CD4-positive, alpha-beta T cell treated with Interleukin-2 at 100 ng/mL for 4 hours (primary cell): ENCODE results near the gene INPP5A.

Experiments
- DNase-seq: peaks from one replicate; pipeline ENCODE4 v3.0.0-alpha.2; 2020; ENCODE audit warnings: low spot score

INPP5A gene

GRCh38 chr10:132628966-132629900 lies 91.6 kb downstream of the INPP5A start:
- DNase-seq, result no peak

GRCh38 chr10:132630156-132630555 lies 92.6 kb downstream of the INPP5A start:
- no peak for DNase-seq

- no peak for DNase-seq
Observed at GRCh38 chr10:132630666-132631337, 93.2 kb downstream of the INPP5A start.

- DNase-seq, result no peak
Observed at GRCh38 chr10:132631338-132631735, 93.8 kb downstream of the INPP5A start.

DNA sequence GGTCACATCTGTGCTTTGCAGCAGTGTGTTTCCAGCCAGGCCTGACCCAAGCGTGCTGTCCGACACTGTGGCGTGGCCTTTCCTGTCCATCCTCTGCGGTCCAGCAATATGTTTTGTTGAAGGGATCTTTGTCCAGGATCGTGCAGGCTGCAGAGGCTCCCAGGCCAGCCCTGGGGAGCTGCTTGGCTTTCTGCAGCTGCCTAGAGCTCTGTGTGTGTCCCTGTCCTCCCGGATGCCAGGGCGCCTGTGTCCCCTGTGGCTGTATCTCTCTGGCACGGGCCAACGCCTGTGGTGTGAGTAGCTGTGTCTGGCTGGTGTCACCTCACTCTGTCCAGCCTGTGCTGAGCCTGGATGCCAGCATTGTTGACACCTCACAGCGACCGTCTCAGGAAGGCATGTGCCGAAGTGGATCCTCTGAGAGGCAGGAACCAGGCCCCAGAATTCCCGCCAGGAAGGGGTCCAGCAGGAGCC lies 94.5 kb downstream of the INPP5A start:
- DNase-seq, result no peak

DNA sequence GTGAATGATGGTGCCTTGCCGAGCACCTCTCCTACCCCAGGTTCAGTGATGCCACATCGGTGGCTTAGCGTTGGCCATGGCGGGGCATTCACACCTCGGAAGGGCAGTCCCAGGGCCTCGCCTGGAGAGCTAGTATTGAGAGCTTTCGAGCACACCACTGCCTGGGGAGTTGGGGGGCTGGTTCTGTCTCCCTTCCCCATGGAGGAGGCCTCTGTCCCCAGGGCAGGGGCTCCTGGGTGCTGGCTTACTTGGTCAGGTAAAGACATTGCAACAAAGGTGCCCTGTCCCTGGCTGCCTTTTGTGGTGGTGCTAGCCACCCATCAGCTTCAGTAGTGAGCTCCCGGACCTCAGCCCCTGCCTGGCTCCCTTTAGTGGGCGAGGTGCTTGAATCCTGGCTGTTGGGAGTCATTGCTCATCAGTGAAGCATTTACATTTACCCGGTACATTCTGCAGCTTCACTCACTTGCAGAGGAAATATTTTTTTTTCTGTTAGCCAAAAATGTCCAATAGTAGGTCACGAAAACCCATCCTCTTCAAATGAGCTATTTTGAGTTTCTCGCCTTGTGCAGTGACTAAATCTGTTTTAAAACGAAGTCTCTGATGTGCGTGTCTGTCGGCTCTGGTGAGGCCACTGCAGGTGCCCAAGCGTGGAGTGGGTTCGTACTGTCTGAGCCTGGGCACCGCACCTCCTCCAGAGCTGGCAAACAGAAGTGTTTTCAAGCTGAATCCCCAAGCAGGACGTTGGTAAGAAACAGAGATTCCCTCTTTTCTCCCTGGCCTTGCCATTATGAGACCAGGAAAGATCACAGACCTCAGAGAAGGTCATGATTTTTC lies 95.5 kb downstream of the INPP5A start:
- DNase-seq, result no peak

DNA sequence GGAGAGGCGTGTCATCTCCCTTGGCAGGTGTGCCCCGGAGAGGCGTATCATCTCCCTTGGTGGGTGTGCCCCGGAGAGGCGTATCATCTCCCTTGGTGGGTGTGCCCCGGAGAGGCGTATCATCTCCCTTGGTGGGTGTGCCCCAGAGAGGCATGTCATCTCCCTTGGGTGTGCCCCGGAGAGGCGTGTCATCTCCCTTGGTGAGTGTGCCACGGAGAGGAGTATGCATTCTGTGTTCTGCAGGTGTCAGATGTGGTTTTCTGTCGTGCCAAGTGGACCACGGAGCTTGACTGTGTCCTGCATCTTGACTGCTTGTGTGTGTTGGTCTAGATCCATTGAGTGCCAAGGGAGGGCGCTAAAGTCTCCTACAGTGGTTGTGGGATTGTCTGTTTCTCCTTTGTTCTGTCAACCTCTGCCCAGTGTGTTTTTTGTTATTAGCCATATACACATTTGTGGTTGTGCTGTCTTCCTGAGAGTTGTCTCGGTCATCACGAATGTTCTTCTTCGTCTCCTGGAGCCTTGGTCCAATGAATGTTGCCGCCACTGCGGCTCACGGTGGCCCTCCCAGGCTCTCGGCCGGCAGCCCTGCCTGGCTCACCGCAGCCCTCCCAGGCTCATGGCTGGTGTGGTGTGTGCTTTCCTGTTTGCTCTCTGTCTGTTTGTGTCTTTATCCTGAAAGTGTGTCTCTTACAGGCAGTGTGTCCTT lies 96.8 kb downstream of the INPP5A start:
- peak; percentile 1 for DNase-seq

DNA sequence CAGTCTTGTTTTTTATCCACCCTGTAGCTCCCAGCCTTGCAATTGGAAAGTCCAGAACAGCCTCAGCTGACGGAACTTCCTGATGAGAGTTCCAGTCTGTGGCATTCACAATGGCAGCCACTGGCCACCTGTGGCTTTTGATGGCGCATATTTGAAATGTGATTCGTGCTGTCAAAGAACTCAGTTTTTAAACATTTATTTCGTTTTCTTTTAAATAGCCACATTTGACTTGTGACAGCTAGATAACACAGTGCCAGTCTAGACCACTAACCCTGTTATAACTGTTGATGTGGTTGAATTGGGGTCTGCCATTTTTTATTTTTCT lies 97.3 kb downstream of the INPP5A start:
- DNase-seq, result no peak

DNA sequence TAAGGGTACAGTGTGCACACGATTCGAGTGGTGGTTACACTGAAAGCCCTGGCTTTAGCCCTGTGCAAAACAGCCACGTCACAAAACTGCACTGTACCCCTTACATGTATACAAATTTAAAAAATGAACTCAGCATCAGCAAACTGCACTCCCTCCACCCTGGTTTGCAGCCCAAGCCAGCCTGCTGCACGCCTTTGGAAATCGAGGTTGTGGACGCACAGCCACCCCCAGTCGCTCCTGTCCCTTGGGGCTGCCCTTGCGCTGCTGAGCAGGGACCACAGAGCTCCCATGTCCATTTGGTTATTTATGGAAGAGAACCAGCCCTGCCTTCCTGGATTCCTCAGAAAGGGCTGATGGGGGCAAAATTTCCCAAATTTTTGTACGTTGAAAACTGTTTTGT lies 98.8 kb downstream of the INPP5A start:
- DNase-seq, result no peak

- peak; percentile 49 for DNase-seq
Observed at GRCh38 chr10:132637477-132638129, 100.0 kb downstream of the INPP5A start.

GRCh38 chr10:132638130-132638515 lies 100.5 kb downstream of the INPP5A start:
- DNase-seq, result no peak

GRCh38 chr10:132639470-132639869 lies 101.9 kb downstream of the INPP5A start:
- no peak for DNase-seq

GRCh38 chr10:132640326-132641125 lies 102.9 kb downstream of the INPP5A start:
- no peak for DNase-seq

DNA sequence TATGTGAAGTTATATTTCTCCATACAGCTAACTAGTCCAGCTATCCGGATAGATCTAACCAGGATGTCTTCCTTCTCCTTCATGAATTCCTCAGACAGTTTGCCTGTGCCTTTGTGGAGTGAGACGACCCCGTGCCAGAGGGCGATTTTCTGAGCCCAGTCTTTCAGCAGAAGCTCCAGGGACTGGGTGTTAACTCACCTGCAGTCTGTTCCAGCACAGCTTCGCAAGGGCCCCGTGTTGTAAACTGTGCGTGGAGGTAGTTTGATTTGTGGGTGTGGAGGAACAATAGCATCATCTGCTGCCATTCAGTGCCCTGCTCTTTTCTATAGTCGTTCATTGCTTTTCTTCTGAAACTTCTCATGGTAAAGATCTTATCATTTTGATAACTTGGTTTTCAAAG lies 103.8 kb downstream of the INPP5A start:
- no peak for DNase-seq

DNA sequence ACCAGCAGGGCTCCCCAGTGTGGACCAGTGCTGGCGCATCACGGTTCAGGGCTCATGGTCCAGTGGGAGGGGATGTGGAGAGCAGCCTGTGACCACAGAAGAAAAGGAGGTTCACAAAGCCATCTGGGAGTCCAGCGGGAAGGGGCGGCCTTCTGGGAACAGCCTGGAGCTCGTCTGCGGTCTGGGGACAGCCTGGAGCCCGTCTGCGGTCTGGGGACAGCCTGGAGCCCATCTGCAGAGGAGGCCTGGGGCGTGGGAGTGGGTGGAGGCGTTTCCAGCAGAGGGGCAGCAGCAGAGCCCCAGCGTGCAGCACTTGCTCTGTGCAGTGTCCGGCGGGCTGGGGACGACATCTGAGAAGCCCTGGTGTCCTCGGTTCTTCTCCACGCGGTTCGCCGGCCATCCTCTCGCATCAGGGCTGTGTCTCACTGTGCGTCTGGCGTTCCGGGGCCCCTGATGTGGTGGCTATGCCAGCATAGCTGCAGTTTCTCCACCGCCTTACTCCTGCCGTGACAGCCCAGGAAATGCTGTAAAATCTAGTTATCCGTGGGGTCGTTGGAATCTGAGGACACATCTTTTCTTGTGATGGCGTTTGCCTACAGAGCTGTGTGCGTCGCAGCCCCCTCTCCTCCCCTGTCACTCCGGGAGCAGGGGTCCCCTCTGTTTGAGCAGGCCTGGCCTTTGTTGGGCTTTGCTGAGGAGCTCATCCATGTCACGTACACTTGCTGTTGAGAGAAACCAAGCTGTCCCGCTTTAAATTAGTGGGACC lies 104.6 kb downstream of the INPP5A start:
- DNase-seq, result no peak

DNA sequence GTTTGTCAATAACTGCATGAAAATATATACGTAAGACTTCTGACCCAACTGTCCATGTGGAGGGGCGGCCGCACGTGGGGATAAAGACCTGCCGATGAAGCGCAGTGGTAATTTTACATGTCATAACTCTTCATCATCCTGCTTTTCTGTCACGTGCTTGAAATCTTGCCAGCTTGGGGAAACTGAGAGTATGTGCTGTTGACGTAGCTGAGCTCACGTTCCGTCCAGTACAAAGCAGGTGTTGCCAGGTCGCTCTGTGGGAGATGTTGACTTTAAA lies 105.1 kb downstream of the INPP5A start:
- DNase-seq, result no peak

- no peak for DNase-seq
Observed at GRCh38 chr10:132643709-132644526, 106.3 kb downstream of the INPP5A start.

DNA sequence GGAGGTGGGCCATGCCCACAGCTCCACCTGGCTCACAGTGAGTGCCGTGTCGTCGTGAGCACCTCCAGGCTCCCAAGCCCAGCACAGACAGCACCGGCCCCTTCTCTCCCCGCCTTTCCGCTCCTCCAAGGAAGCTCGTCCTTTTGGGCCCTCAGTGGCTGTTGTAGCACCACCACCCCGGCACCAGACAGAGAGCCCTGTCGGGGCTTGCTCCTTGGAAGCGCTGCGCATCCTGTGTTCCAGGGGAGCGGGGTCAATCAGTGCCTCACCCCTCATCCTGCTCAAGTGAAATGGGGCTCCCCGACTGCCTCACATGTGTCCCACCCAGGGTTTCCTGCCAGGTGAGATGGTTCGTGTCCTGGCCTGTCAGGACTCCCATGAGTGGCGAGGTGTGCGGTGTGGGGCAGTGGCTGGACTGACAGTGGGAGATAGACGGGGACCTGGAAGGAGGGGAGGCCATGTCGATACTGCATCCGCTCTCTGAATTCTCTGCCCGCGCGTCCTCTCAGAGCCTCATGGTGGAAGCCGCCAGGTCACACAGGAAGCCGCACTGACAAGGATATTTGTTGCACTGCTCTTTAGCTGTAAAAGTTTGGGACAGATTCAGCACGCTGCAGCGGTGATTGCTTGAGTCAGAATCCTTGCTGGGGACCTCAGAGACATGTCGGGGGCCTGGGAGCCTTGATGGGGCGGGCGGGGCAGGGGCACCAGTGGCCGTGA lies 107.1 kb downstream of the INPP5A start:
- no peak for DNase-seq

DNA sequence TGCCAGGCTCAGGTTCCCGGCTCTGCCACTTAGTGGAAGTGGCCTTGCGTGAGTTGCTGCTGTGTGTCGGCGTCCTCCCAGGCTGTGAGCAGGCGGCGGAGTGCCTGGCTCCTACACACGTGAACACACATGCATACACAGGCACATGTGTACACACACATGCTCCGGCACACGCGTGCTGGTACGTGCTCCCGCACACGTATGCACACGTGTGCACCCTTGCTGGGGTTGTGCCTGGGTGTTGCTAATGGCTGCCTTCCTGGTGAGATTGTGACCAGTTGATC lies 107.6 kb downstream of the INPP5A start:
- DNase-seq, result no peak
